ENCODE results near the gene CBARP.
A peak's percentile ranks its signal among the peaks of the same experiment; 100 is the strongest.

Gene CBARP

GRCh38 chr19:1264801-1265614 lies 27.2 kb upstream of the CBARP start:
- DNase-seq (ENCODE audit: low read depth): no peak

GRCh38 chr19:1263188-1263587 lies 25.4 kb upstream of the CBARP start:
- no peak for DNase-seq (ENCODE audit: low read depth)

- no peak for DNase-seq (ENCODE audit: low read depth)
These were observed 24.9 kb upstream of the CBARP start for GRCh38 chr19:1262623-1263123.

GRCh38 chr19:1261798-1262622 lies 24.2 kb upstream of the CBARP start:
- DNase-seq (ENCODE audit: low read depth): no peak

GRCh38 chr19:1261538-1261797 lies 23.7 kb upstream of the CBARP start:
- no peak for DNase-seq (ENCODE audit: low read depth)

GRCh38 chr19:1260749-1261537 lies 23.1 kb upstream of the CBARP start:
- peak; percentile 90 for DNase-seq (ENCODE audit: low read depth)

GRCh38 chr19:1259876-1260748 lies 22.3 kb upstream of the CBARP start:
- no peak for DNase-seq (ENCODE audit: low read depth)

- no peak for DNase-seq (ENCODE audit: low read depth)
These were observed 21.5 kb upstream of the CBARP start for GRCh38 chr19:1259206-1259875.

- DNase-seq (ENCODE audit: low read depth): no peak
These were observed 21.0 kb upstream of the CBARP start for GRCh38 chr19:1258707-1259205.

- DNase-seq (ENCODE audit: low read depth): no peak
These were observed 20.3 kb upstream of the CBARP start for GRCh38 chr19:1258163-1258492.

GRCh38 chr19:1257475-1258162 lies 19.8 kb upstream of the CBARP start:
- DNase-seq (ENCODE audit: low read depth): no peak

- no peak for DNase-seq (ENCODE audit: low read depth)
These were observed 19.1 kb upstream of the CBARP start for GRCh38 chr19:1256646-1257474.

- no peak for DNase-seq (ENCODE audit: low read depth)
These were observed 17.7 kb upstream of the CBARP start for GRCh38 chr19:1255186-1256161.

GRCh38 chr19:1254530-1255185 lies 16.9 kb upstream of the CBARP start:
- DNase-seq (ENCODE audit: low read depth): no peak

- DNase-seq (ENCODE audit: low read depth): no peak
These were observed 16.3 kb upstream of the CBARP start for GRCh38 chr19:1254081-1254527.

- no peak for DNase-seq (ENCODE audit: low read depth)
These were observed 15.8 kb upstream of the CBARP start for GRCh38 chr19:1253514-1254080.

- DNase-seq (ENCODE audit: low read depth): no peak
These were observed 15.2 kb upstream of the CBARP start for GRCh38 chr19:1252821-1253513.

All from stimulated activated CD8-positive, alpha-beta memory T cell treated with anti-CD3 and anti-CD28 coated beads, Interleukin-7, amount 100 ng/mL, for 24 hours (primary cell).